ENCODE measurements around the gene LDAF1. TPM values are rescaled to one million over a fixed set of nuclear protein-coding genes. Genes with fewer than 3 reads are reported as not detected.
"Not testable (repeated sequence)": the region's sequence is repeated elsewhere in the genome, so short reads cannot be mapped to it uniquely, and the experiment has no call there.

The LDAF1 gene
- total RNA-seq, 1 experiment from 2014 or later = 50.1 TPM

DNA sequence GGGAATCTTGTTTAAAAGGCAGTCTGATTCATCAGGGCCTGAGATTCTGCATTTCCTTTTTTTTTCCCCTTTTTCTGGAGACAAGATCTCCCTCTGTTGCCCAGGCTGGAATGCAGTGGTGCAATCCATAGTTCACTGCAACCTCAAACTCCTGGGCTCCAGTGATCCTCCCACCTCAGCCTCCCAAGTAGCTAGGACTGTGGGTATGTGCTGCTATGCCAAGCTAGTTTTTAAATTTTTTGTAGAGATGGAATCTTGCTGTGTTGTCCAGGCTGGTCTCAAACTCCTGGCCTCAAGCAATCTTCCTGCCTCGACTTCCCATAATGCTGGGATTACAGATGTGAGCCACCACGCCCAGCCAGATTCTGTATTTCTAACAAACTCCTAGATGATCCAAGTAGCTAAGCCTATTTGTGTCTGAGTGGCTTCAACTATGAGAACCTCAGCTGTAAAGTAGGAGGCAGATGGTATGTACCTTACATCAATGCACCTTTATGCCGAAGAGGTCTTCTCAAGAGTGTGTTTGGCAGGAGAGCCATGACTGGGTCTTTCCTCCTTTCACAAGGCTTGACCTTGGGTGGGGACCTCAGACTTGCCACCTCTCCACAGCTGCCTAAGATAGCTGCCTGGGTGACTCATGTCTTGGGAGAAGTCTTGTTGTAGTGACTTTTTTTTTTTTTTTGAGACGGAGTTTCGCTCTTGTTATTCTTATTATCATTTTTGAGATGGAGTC lies 10.9 kb downstream of the LDAF1 start:
- BruUV-seq (replicated peaks) = no TSS peak
- H3K9me3 Mint-ChIP-seq (ENCODE audit: low read depth, unreplicated experiment) = no peaks in the 10 kb centered on the region
- H3K4me3 Mint-ChIP-seq (ENCODE audit: low read depth, unreplicated experiment) = no peak overlapping the region
- H3K27me3 Mint-ChIP-seq (ENCODE audit: unreplicated experiment) = no peaks in the 10 kb centered on the region
- intact Hi-C loops (cut with micrococcal nuclease; ENCODE audit: unreplicated experiment) = no loop called here
- peaks cover 51% of the 10 kb centered on the region for H3K36me3 Mint-ChIP-seq (ENCODE audit: insufficient read depth, unreplicated experiment)
- peaks cover 8% of the 10 kb centered on the region for H3K4me1 Mint-ChIP-seq (ENCODE audit: low read depth, unreplicated experiment)
- no peak overlapping the region for H3K27ac Mint-ChIP-seq (ENCODE audit: unreplicated experiment)
- TF ChIP-seq CTCF (IDR thresholded peaks at IDR 0.05; ENCODE audit: unreplicated experiment) = no peak
- CTCF ChIA-PET = interaction anchor here (0.6 to 1.2 kb wide), 4 partner anchors 8 to 280 kb away, joined by 3 to 4 read pairs (median 4); partner anchors contain the start of gene LDAF1
- DNase-seq = no peak

- BruUV-seq (replicated peaks); DNase-seq; intact Hi-C loops (cut with micrococcal nuclease; ENCODE audit: unreplicated experiment); H3K27ac Mint-ChIP-seq (ENCODE audit: unreplicated experiment); H3K4me1 Mint-ChIP-seq (ENCODE audit: low read depth, unreplicated experiment); H3K9me3 Mint-ChIP-seq (ENCODE audit: low read depth, unreplicated experiment); H3K4me3 Mint-ChIP-seq (ENCODE audit: low read depth, unreplicated experiment); H3K27me3 Mint-ChIP-seq (ENCODE audit: unreplicated experiment): not testable (repeated sequence)
- CTCF ChIA-PET = interaction anchor here (0.6 to 1.2 kb wide), 2 partner anchors 11 to 281 kb away, joined by 3 to 4 read pairs; partner anchors contain the start of gene LDAF1
- peaks cover 44% of the 10 kb centered on the region for H3K36me3 Mint-ChIP-seq (ENCODE audit: insufficient read depth, unreplicated experiment)
Measured at GRCh38 chr16:21170116-21170515, 11.6 kb downstream of the LDAF1 start.

DNA sequence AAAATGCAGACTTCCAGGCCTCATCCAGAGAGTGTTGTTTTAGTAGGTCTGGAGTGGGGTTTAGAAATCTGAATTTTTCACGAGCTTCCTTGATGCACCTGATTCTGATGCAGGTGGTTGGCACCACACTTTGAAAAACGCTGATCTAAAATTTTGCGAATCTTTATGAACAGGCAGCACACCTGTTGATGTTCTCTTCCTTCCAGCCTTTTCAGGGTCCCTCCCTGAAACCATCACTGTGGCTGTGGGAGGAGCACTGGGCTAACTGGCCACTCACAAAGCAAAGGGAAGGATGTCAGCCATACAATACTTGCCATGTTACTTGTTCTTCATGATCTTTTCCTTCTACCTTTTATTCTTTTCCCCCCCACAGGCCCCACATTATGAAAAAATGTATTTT lies 14.2 kb downstream of the LDAF1 start:
- no peak for DNase-seq
- intact Hi-C loops (cut with micrococcal nuclease; ENCODE audit: unreplicated experiment) = no loop called here
- Mint-ChIP-seq H3K4me1 (ENCODE audit: low read depth, unreplicated experiment) (no peaks in the 10 kb centered on the region), H3K36me3 (ENCODE audit: insufficient read depth, unreplicated experiment) (peaks cover 49% of the 10 kb centered on the region), H3K9me3 (ENCODE audit: low read depth, unreplicated experiment) (no peaks in the 10 kb centered on the region), H3K27ac (ENCODE audit: unreplicated experiment) (no peak overlapping the region), H3K4me3 (ENCODE audit: low read depth, unreplicated experiment) (no peak overlapping the region), H3K27me3 (ENCODE audit: unreplicated experiment) (no peaks in the 10 kb centered on the region)
- no peak for TF ChIP-seq CTCF (IDR thresholded peaks at IDR 0.05; ENCODE audit: unreplicated experiment)
- CTCF ChIA-PET = interaction anchor here (1.6 kb wide), 1 partner anchor 128 kb away, joined by 3 read pairs; no protein-coding TSS in a partner anchor
- no TSS peak for BruUV-seq (replicated peaks)

DNA sequence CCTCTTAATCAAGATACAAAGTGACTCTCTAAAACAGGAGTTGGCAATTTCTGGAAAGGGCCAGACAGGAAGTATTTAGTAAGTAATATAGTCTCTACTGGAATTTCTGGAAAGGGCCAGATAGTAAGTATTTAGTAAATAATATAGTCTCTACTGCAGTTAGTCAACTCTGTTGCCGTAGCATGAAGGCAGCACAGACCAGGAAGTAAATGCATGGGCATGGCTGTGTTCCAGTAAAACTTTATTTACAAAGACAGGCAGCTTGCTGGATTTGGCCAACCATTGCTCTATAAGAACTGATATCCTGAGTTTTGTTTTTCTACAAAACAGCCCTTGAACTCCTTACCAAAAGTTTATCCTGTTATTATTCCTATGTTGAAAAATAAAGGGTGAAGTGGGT lies 16.9 kb downstream of the LDAF1 start:
- no peak overlapping the region for H3K27ac Mint-ChIP-seq (ENCODE audit: unreplicated experiment)
- no peak for TF ChIP-seq CTCF (IDR thresholded peaks at IDR 0.05; ENCODE audit: unreplicated experiment)
- H3K4me3 Mint-ChIP-seq (ENCODE audit: low read depth, unreplicated experiment) = no peak overlapping the region
- intact Hi-C loops (cut with micrococcal nuclease; ENCODE audit: unreplicated experiment) = no loop called here
- no peaks in the 10 kb centered on the region for H3K4me1 Mint-ChIP-seq (ENCODE audit: low read depth, unreplicated experiment)
- no peak for DNase-seq
- H3K9me3 Mint-ChIP-seq (ENCODE audit: low read depth, unreplicated experiment) = no peaks in the 10 kb centered on the region
- CTCF ChIA-PET = interaction anchor here (0.6 to 1.7 kb wide), 3 partner anchors 13 to 125 kb away, joined by 4 to 5 read pairs (median 5); no protein-coding TSS in a partner anchor
- no peaks in the 10 kb centered on the region for H3K27me3 Mint-ChIP-seq (ENCODE audit: unreplicated experiment)
- BruUV-seq (replicated peaks) = no TSS peak
- H3K36me3 Mint-ChIP-seq (ENCODE audit: insufficient read depth, unreplicated experiment) = peaks cover 55% of the 10 kb centered on the region
